Prostate gland (tissue), 2 donors: ENCODE data around the gene LRRC4B.

Experiments
- POLR2A ChIP-seq: fragments of 450-650 bp; IDR thresholded peaks from one replicate; pipeline ENCODE4 v1.6.1; 2016; ENCODE audit warnings: antibody characterized with exemption, mild to moderate bottlenecking
- POLR2AphosphoS5 ChIP-seq: sonication (generic); formaldehyde crosslinking; IDR thresholded peaks from one replicate; pipeline ENCODE4 v1.6.1; 2017; ENCODE audit warnings: antibody characterized with exemption
- TF ChIP-seq, protein P1 (sequence below), 4 experiments: fragments of 200-600 bp in 2 of 4; fragments of 450-650 bp in 2 of 4; sonication (generic) in 2 of 4; IDR thresholded peaks; 1 replicate in 3 of 4; 2 replicates in 1 of 4; pipeline ENCODE4 v1.5.1; 2016 to 2019; ENCODE audit warnings: antibody characterized with exemption in 4 of 4, mild to moderate bottlenecking in 2 of 4, moderate library complexity in 2 of 4

DNA sequence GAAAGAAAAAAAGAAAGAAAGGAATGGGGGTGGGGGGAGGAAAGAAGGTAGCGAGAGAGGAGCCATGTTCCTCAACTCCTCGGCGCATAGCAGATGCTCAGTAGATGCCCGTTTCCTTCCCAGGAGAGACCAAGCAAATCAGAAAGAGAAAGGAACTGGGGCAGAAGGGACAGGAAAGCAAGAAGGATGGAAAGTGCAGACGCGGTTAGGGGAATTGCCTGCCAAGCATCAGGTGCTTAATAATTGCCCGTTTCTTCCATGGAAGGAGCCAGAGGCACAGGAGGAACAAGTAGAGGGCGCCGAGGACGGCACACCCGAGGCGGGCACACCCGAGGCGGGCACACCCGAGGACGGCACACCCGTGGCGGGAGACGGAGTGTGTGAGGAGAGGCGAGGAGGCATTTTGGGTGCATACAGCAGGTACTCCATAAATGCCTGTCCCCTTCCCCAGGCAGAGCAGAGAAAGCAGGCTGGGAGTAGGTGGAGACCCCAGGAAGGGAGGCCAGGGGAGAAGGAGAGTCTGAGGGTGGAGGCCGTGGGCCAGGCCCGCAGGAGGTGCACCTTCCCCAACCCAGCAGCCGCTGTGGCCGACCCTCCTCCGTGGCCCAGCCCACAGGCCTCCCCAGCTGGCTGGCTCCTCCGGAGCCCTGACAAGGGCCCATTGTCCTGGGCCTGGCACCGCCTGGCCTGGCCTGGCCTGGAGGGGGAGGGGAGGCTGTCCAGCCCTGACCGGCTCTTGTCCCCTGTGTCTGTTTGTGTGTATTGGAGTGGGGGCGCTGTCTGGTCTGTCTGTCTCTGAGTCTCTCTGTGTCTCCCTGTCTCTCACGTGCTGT lies 71.8 kb downstream of the LRRC4B start:
- TF ChIP-seq POLR2AphosphoS5 (no peak), POLR2A (no peak)
- TF ChIP-seq, protein P1, sequence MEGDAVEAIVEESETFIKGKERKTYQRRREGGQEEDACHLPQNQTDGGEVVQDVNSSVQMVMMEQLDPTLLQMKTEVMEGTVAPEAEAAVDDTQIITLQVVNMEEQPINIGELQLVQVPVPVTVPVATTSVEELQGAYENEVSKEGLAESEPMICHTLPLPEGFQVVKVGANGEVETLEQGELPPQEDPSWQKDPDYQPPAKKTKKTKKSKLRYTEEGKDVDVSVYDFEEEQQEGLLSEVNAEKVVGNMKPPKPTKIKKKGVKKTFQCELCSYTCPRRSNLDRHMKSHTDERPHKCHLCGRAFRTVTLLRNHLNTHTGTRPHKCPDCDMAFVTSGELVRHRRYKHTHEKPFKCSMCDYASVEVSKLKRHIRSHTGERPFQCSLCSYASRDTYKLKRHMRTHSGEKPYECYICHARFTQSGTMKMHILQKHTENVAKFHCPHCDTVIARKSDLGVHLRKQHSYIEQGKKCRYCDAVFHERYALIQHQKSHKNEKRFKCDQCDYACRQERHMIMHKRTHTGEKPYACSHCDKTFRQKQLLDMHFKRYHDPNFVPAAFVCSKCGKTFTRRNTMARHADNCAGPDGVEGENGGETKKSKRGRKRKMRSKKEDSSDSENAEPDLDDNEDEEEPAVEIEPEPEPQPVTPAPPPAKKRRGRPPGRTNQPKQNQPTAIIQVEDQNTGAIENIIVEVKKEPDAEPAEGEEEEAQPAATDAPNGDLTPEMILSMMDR (IDR thresholded peaks at IDR 0.05) = no peak
